Adrenal gland (tissue), 5 donors: ENCODE measurements around the gene ITGB5.

ENCODE experiments used
- CTCF ChIP-seq, 6 experiments: fragments of 450-650 bp in 4 of 6; fragments of 200-600 bp in 2 of 6; sonication (generic) in 1 of 6; IDR thresholded peaks; 1 replicate in 5 of 6; 2 replicates in 1 of 6; pipeline versions ENCODE4 v1.5.1 to v1.8.0; 2016 to 2021; ENCODE audit warnings: antibody characterized with exemption in 6 of 6, mild to moderate bottlenecking in 2 of 6, moderate library complexity in 1 of 6
- POLR2A ChIP-seq, 2 donors: fragments of 450-650 bp; IDR thresholded peaks; one replicate each; pipeline ENCODE4 v1.6.1; 2017; ENCODE audit warnings: antibody characterized with exemption in 2 of 2, mild to moderate bottlenecking in 2 of 2, moderate library complexity in 1 of 2
- donor health status: DM: no; HTN: no; CAD: no.

- no peak for TF ChIP-seq CTCF (IDR thresholded peaks at IDR 0.05)
- TF ChIP-seq POLR2A (IDR thresholded peaks at IDR 0.05): no peak
Observed at GRCh38 chr3:124774327-124774718, 112.8 kb downstream of the ITGB5 start.
